Medulla oblongata (tissue), 1 donor: Measurements from ENCODE around the gene JPH2.
"Not testable (repeated sequence)": the region's sequence is repeated elsewhere in the genome, so short reads cannot be mapped to it uniquely, and the experiment has no call there.

ENCODE experiments used
- DNase-seq: peaks from one replicate; pipeline ENCODE4 v3.0.0-alpha.2; 2015; ENCODE audit errors: extremely low spot score

The JPH2 gene

DNA sequence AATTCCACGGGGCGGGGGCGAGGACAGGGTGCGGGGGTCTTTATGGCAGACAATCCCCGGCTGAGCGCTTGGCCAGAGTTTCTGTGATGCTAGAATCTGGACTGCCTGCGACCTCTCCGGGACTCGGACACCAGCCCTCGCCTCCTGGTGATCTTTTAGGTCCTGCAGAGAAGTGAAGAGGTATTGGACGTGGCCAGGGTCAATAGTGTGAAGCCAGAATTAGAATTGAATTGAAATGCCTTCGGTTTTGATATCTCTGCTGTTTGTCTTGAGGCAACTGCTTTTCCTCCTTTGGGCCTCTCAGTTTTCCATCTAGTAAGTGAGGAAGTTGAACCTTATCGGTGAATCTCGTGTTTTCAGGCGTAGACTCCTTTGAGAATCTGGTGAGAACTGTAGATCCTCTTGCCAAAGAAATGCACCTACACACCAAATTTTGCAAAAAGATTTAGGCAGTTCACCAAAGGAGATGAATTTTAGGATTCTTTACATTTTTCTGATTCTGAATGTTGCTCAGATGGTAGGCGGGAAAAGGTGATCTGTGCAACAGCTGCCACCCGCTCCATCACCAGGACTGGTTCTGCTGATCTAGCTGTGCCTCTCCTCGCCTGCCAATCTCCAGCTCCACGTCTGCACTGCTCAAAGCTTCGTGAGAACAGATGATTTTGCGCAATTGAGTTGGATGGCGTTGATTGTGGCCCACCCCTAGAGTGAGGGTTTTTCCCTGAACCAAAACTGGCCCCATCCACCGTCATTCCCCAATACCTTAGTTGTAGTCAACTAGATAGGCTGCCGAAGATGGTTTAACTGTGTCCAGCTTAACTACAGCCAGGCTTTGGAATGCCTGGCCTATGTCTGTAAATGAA lies 24.4 kb upstream of the JPH2 start:
- DNase-seq = peak; percentile 56

DNA sequence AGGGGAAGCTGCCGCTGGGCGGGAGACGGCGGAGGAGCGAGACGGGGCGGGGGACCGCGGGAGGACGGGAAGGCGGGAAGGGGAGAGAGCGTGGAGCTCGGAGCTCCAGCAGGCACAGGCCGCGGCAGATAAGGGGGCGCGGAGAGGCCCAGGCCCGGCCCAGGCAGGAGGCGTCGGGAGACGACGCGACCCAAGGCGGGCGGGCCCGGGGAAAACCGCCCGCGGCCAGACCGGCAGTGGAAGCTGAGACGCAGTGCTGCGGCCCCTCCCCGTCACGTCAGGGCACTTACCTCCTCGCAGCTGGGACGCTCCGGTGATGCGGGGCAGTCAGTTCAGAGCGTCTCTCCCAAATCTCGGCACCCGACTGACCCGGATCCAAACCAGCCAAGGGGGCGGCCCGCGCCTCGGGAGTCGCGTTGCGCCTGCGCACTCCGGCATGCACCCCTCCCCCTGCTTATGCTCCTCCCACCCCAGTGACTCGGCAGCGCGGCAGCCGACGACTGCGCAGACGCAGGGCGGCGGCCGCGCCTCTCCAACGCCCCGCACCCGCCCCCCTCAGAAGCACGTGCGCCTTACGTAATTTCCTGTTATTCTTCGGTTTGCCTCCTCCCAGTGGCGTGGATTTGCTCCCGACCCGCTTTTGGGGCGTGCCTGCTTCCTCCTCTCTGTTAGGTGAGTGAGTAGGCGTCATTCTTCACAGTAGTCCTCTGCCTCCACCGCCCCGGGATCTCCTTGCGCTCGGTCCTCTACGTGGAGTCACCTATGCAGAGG lies 23.6 kb upstream of the JPH2 start, which contains the start of gene OSER1:
Gene OSER1, minus strand, starts transcription at position 366 of the 771 bp plus-strand sequence. CDS start 3,814 bp downstream, outside the sequence.
- DNase-seq = peak; percentile 98

DNA sequence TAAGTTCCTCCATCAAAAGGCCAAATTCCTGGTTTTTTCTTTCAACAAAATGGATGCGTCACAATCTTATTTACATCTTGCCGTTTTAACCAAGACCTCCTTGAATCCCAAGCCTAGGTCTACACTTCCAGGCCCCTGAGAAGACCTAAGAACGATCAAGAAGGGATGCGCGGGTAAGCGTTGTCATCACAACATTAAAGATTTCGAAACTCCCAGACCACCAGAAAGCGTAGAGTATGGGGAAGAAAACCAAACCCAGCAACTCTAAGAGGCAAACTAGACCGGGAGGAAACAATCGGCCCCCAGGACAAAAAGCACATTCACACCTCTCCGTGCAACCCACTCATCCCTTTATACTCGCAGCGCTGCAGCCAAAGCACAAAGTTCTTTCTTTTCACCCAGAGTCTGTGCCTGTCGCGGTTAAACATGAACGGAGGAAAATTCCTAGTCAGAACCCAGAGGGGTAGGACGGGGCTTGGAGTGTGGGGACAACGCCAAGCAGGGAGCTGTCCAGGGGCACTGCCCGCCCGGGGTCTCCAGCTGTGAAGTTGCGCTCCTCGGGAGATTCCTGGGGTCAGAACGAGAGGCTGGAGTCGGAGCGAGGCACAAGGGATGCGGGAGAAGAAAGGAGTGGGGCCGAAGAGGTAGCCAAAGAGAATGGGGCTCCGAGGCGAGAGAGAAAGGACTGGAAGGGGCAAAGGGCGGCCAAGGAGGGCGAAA lies 22.9 kb upstream of the JPH2 start:
- DNase-seq = peak; percentile 31

DNA sequence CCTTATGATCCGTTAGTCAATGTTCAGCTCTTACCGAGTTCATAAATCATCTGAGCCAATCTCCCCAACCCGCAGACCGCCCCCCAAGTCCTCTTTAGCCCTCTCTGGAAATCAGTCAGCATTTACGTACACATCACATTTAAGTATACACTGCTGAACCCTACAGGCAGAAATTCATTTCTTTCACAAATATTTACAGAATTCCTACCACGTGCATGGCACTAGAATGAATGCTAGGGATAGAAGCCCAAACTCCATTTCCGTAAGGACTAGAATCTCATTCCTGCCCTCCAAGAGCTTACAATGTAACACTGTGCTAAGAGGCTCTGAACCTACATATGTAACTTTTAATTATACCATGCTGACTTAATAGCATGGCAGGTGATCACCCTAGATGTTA lies 21.8 kb upstream of the JPH2 start:
- no peak for DNase-seq

DNA sequence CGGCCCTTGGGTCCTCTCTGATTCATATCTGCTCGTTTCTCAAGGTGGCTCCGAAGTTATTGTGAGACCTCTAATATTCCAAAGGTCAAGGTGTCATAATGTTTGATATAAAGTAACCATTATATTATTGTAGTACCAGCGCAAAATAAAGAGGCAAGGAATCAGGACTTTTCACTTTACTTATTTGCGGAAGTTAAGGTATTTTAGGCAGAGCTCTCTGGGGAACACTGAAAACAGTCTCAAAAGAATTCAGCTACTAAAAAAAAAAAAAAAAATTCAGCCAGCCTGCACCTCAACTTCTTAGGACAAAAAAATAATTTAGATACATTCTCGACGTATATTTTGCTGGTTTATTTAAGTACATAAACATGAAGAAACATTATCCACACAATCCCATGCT lies 21.2 kb upstream of the JPH2 start:
- DNase-seq = no peak

DNA sequence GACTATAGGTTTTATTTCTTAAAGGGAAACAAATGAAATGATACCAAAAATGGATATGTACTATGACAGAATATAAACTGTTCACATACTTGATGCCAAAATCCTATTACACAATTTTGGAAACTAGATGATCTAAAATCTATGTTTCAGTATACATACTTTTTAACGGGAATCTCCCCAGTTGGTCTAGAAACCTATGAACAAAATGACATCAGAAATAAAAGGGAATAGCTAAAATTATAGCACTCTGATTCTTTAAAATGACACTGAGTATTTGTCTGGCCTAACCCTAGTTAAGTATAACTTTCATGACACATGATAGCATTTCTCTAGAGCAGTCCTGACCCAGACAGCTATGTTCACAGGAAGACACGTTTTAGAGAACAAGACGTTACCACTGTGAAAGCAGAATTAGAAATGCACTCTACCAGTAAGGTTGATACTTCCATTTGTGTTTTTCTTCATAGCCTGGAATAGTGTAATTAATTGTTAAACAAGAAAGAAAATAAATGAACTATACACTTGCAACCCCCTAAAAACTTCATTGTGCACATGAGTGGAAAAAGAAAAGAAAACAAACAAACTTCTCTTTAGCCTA lies 20.2 kb upstream of the JPH2 start:
- no peak for DNase-seq

DNA sequence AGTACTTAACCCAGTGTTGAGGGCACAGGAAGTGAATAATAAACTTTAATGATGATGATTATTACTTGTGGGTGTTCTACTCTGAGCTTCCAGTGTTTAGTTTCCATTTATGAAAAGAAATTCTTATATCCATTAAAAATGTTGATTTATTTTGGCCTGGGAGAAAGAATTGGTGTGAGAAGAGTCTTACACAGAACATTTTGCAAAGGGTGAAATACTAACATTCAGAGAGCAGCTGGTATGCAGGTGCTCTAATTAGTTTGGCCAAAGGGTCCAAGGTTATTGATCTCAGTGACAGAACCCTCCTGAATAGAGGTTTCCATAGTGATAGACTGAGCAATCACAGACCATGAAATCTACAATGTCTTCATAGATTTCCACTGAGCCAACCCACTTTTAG lies 19.1 kb upstream of the JPH2 start:
- no peak for DNase-seq

DNA sequence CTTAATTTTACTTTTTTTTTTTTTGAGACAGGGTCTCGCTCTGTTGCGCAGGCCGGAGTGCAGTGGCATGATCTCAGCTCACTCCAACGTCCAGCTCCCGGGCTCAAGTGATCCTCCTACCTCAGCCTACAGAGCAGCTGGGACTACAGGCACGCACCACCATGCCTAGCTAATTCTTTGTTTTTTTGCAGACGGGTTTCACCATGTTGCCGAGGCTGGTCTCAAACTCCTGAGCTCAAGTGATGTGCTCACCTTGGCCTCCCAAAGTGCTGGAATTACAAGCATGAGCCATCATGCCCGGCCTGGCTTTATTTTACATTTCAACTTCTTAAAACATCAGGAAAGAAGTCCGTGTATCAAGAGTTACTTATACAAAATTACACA lies 17.8 kb upstream of the JPH2 start:
- no peak for DNase-seq

DNA sequence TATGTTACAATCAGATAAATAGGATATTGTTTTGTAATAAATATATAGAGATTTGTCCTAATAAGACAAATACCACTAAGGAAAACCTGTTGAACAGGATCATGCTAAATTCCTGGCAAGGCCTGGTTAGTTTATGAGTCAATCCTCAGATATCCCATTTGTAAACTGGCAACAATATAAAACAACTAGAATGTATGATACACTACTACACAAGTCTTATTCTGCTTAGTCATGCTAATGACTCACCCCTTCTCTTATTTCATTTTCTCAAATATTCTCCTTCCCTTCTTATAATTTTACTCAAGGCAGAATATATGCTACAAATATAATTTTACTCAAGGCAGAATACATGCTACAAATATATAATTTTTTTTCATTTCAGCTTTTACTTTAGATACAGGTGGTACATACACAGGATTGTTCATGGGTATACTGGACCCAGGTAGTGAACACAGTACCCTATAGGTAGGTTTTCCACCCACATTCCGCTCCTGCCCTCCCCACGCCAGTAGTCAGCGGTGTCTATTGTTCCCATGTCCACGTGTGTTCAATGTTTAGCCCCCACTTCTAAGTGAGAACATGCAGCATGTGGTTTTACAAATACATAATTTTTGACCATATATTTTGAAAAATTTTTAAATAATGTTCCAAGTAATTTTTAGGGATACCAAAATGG lies 17.3 kb upstream of the JPH2 start:
- DNase-seq = no peak

DNA sequence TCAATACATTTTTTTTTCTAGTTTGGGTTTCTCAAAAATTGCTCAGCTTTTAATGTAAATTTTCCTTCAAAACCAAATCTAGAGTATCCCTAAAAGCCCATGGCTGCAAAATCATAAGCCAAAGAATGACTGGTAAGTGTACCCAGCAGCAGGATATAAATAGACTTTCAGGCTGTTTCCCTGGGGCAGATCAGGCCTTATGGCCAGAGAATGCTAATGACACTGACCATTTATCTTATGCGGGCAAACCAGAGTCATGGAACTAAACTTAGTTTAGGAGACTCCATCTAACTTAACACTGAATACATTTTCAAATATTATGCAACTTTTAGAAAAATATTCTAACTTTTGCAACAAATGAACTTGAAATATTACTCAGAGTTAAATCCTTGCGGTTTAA lies 16.2 kb upstream of the JPH2 start:
- DNase-seq = no peak

DNA sequence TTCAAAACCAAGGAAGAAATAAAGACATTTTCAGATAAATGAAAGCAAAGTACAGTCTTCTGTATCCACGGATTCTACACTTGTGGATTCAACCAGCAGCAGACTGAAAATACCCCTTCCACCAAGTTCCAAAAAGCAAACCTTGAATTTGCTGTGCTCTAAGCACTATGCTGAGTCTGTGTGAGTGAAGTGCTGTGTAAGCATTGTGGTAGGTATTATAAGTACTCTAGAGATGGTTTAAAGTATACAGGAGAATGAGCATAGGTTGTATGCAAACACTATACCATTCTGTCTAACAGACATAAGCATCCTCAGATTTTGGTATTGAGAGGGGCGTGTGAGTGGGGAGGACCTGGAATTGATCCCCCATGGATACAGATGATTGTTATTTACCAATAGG lies 14.0 kb upstream of the JPH2 start:
- no peak for DNase-seq

DNA sequence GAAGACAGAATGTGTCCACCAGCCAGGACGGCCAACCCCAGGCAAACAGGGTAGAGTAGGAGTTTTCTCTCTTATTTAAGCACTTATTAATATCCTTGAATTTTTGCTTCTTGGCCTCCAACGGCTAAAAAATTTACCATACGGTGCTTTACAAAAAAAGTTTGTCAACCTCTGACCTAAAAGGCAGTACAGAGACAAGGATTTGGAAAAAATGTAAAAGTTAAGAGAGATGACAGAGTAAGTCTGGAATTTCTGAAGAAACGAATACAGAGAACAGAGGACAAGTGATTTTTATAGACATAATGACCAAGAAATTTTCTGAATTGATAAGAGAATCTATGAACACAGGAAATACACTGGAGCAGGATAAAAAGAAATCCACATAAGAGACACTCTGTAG lies 13.4 kb upstream of the JPH2 start:
- DNase-seq = no peak

DNA sequence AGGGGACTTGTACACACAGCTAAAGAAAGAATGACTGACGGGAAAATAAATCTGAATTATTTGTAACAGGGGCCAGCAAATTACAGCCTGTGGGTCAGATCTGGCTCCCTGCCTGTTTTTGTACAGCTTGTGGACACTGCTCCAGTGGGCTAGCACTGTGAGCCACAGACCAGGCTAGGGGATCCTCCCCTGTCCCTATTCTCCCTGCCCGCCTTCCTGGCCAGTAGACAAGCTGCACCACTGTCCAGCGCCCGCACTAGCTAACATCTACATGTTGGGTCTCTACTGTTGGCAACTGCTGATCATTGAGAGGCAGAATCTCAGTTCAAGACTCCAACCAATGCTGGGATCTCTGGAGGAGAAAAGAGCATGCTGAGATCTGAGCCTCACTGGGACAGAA lies 12.9 kb upstream of the JPH2 start:
- no peak for DNase-seq

DNA sequence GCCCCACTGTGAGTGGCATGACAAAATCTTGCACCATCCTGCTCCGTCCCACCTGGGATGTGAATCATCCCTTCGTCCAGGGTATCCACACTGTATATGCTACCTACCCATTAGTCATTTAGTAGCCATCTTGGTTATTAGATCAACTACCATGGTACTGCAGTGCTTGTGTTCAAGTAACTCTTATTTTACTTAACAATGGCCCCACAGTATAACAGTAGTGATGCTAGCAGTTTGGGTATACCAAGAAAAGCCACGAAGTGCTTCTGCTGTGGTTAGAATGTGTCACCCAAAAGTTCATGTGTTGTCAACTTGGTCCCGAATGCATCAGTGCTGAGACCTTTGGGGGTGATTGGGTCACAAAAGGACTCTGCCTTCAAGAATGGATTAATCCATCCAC lies 11.9 kb upstream of the JPH2 start:
- no peak for DNase-seq

DNA sequence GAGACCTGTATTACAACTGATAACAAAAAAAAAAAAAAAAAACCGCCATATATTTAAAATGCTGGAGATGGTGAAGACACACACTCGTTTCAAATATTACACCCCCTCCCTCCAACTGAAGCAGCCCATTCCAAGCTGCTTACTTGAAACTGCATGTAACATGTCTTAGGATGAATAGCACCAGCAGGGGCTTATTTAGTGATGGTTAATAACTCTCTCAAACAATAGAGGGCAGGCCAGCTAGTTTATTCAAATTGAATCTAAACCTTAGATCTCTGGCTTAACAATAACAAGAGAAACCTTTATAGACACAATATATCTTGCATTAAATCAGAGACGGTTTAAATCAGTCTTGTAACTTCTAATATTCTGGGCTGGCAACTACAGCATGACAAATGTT lies 9.3 kb upstream of the JPH2 start:
- no peak for DNase-seq

DNA sequence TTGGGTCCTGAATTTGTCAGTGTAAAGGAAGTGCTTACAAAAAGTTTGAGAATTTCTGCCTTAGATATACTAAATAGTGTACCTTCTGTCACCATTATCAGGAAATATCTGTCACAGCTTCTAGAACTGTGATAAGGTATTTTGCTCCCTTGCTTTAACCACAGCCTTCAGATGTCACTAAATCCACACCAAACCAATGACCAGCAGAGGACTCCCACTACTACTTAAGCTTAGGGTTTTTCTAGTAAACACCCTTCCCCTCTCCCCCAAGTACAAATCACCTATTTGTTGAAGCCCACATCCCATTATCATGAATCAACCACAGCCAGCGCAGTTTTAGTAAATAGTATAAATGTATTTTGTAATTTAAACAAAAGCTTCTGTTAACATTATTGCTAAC lies 8.6 kb upstream of the JPH2 start:
- no peak for DNase-seq

DNA sequence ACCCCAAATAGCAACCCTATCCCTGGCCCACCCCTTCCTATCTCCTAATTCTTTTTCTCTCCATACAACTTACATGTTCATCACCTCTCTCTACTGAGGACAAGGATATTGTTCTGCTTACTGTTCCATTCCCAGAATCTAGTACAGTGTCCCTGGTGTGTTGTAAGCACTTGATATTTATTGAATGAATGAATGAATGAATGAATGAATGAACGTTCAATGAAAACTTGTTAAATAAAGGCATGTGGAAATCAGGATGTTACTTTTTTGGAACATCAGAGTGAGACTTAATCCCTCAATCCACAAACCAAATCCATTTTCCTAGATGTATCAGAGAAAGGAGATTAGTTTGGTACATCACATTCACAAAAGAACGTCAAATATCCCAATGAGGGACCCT lies 6.8 kb upstream of the JPH2 start:
- DNase-seq = no peak

DNA sequence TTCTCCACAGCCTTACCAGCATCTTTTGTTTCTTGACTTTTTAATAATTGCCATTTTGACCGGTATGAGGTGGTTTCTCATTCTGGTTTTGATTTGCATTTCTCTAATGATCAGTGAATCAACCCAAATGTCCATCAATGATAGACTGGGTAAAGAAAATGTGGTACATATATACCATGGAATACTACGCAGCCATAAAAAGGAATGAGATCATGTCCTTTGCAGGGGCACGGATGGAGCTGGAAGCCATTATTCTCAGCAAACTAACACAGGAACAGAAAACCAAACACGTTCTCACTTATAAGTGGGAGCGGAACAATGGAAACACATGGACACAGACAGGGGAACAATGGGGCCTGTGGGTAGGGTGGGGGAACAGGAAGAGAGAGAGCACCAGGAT lies 4.7 kb upstream of the JPH2 start:
- DNase-seq = not testable (repeated sequence)

DNA sequence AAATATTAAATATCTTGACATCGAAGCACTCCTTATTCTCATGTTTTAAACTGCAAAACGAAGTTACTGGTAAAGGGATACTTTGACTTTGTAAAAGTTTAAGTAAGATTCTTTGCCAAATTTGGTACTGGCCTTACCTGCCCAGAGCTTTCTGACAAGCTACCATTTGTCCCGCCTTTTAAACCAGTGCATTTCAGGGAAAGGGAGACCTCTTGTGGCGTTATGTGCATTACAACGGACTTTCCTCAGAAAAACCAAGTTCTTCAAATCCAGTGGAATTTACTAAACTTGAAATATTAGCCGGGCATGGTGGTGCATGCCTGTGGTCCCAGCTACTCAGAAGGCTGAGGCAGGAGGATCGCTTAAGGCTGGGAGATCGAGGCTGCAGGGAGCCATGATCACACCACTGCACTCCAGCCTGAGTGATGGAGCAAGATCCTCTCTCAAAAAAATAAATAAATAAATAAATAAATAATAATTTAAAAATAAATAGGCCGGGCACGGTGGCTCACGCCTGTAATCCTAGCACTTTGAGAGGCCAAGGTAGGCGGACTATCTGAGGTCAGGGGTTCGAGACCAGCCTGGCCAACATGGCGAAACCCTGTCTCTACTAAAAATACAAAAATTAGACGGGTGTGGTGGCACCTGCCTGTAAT lies 3.3 kb upstream of the JPH2 start:
- DNase-seq = peak; percentile 73

DNA sequence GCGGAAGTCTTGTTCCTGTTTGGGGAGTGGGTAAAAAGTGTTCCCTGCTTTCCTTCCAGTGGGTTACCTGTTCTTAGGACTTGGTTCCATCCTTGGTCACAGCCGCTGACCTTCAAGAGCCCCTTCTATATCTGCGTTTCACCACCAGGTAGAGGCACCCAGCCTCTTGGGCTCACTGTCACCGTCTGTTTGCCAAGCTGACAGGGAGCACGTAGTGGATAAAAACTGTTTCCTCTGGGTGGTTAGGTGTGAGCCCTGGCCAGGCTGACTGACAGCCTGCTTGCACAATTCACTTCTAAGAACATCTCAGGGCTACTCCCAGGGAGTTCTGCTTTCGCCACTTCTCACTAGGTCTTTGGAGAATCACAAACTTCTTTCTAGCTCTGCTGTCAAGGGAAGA lies 1.8 kb upstream of the JPH2 start:
- no peak for DNase-seq
